ENCODE results near the gene CELA2B.
"Not testable (repeated sequence)": the region's sequence is repeated elsewhere in the genome, so short reads cannot be mapped to it uniquely, and the experiment has no call there.

Gene CELA2B

DNA sequence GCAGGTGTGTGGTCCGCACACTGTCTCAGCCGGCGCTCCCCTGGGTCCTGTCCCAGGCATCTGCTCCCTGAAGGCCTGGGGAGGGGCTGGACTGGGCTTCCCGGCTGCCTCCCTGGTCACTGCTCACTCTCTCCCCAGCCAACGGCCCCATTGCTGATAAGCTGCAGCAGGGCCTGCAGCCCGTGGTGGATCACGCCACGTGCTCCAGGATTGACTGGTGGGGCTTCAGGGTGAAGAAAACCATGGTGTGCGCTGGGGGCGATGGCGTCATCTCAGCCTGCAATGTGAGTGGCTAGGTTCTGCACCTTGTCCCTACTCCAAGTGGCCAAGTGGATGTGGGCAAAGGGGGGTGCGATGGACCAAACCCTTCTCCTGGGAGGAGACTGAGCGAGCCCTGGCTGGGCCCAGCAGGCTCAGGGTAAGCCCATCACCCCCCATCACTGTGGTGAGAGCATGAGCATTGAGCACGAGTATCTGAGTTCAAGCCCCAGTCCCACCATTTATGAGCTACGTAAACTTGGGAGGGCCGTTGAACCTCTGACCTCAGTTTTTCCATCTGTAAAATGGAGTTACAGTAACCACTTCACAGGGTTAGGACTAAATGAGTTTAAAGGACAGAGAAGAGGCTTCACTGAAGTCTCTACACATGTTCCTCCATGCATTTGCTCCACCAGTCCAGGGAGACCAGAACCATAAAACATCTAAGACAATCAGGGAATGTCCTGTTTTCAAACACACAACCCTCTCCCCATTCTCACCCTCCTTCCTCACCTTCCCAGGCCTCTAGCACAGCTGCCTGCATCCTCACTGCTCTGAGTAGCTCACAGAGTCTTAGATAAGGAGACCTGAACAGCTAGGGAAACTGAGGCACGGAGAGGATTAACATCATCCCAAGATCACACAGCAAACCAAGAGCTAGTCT lies 31.2 kb upstream of the CELA2B start:
- DNase-seq, result no peak

- DNase-seq, result no peak
Measured at GRCh38 chr1:15445390-15446122, 30.3 kb upstream of the CELA2B start.

- no peak for DNase-seq
Measured at GRCh38 chr1:15446212-15446611, 29.7 kb upstream of the CELA2B start.

- no peak for DNase-seq
Measured at GRCh38 chr1:15448877-15449462, 26.9 kb upstream of the CELA2B start.

DNA sequence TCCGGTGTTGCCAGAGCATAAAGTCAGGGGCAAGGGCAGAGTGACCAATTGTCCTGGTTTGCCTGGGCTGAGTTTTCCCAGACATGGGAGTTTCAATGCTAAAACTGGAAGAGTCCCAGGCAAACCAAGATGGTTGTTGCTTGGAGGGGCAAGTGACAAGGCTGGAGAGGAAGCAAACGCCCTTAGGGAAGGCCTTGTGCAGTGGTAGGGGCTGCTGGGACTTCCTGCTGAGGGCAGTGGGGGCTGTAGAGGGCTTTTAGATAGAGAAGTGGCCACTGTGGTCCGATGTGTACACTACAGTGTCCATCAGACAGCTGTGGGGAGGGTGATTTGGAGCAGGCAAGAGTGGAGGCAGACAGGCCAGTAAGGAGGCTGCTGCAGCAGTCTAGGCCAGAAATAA lies 26.3 kb upstream of the CELA2B start:
- DNase-seq, result no peak

GRCh38 chr1:15451014-15451722 lies 24.7 kb upstream of the CELA2B start:
- DNase-seq, result no peak

DNA sequence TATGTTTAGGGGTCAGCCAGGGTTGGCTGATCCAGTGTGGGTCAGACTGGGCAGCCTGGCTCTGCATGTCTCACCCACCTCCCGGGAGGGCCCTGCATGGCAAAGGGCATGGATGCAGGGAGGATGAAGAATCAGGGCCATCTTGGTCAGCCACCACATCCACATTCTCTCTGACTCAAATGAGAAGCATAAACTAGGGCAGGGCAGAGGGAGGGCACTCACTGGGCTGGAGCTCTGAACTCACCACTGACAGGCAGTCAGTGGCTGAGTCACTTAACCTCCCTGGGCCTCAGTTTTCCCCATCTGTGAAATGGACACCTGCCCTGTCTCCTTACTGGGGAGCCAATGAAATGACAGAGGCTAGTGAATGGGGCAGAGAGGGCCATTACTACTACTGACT lies 23.7 kb upstream of the CELA2B start:
- DNase-seq, result no peak

DNA sequence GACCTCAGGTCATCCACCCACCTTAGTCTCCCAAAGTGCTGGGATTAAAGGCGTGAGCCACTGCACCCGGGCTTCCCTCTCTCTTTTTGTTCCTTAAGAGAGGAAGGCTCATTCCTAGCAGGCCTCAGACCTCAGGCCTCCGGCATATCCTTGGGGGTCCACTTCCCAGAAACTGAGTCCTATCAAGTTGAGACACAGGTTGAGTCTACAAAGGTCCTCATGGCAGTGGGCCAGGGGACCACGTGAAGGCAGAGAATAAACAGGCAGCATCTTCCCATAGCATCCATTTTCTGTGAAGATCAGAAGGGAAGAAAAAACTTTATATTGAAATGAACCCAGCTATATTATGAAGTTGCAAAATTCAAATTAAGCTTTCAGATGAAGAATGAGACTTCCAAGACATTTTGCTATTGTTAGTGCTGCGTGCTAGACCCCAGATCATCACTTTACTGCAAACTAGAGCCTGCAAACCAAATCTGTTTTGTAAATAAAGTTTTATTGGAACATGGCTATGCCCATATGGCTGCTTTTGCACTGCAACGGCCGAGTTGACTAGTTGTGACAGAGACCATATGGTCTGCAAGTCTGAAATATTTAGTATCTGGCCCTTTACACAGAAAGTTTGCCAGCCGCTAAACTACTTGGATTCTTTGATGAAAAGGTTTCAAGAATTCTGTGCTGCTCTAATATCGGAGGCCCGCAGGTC lies 22.9 kb upstream of the CELA2B start:
- DNase-seq, result no peak

- no peak for DNase-seq
Measured at GRCh38 chr1:15453734-15454133, 22.2 kb upstream of the CELA2B start.

GRCh38 chr1:15454256-15454655 lies 21.6 kb upstream of the CELA2B start:
- no peak for DNase-seq

DNA sequence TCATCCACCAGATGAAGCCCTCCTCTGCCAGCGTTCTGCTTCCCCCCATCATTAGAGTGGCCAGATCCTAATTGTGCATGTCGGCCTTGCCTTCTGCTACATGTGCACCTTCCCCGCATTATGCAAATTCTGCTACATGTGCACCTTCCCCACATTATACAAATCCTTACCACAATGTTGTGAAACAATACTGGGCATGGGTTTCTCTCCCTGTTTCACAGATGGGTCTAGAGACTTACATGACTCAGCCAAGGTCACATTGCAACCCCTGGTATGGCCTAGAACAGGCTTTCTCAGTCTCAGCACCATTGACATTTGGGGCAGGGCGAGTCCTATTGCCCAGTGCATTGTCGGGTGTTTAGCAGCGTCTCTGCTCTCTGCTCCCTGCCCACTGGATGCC lies 20.4 kb upstream of the CELA2B start:
- DNase-seq, result no peak

- DNase-seq, result no peak
Measured at GRCh38 chr1:15456313-15456954, 19.5 kb upstream of the CELA2B start, which contains the start of gene CELA2A. CELA2A (plus strand) TSS chr1:15456732; CDS start chr1:15456754, 22 bp downstream.

- DNase-seq, result no peak
Measured at GRCh38 chr1:15457585-15457984, 18.3 kb upstream of the CELA2B start.

- DNase-seq, result not testable (repeated sequence)
Measured at GRCh38 chr1:15458388-15458787, 17.5 kb upstream of the CELA2B start.

DNA sequence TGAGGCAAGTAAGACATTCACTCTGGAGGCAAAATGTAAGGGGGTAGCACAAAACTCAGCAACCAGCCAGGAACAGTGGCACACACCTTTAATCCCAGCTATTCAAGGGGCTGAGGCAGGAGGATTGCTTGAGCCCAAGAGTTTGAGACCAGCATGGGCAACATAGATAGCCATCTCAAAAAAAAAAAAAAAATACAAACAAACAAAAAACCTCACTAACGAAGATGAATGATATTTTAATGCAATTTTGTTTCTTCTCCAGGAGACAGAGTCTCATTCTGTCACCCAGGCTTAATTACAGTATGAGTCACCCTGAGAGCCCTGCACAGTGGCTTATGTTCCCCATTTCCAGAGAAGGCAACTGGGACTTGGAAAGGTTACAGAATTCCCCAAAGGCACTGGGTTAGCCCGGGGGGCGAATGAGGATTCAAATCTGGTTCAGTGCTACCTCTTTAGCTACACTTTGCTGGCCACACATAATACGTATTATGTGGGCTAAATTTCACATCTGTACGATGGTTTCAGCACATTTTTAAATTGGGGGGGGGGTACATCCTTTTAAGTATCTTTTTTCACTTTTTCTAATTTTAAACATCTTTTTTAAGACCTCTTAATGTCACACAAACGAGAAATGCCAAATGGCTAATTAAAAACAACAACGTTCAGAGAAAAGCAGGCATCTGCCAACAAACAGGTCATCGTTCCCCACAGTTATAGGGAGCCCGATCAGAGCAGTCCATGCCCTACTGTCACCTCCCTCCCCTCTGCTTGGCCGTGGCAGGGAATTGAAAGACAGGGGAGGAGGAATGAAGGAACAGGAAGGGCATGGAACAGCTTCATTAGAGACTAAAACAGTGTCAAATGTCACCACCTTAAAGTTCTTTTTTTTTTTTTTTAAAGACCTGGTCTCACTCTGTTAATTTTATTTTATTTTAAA lies 15.9 kb upstream of the CELA2B start:
- no peak for DNase-seq

GRCh38 chr1:15460708-15461095 lies 15.2 kb upstream of the CELA2B start:
- DNase-seq, result no peak

- DNase-seq, result not testable (repeated sequence)
Measured at GRCh38 chr1:15463064-15463800, 12.7 kb upstream of the CELA2B start.

GRCh38 chr1:15463926-15464322 lies 12.0 kb upstream of the CELA2B start:
- not testable (repeated sequence) for DNase-seq
